ENCODE results near the gene PAWR.

The PAWR gene

GRCh38 chr12:79678306-79678705 is 12.5 kb downstream of the PAWR start:
- no peak for DNase-seq (ENCODE audit: low read depth in 2 of 2)
- no peak for TF ChIP-seq CTCF (IDR thresholded peaks at IDR 0.05; ENCODE audit: low read depth, low read length)
- no peak overlapping the region for H3K4me3 ChIP-seq (replicated peaks in 1 of 2; ENCODE audit: low read depth in 2 of 2, low read length in 2 of 2)

- no peak for TF ChIP-seq CTCF (IDR thresholded peaks at IDR 0.05; ENCODE audit: low read depth, low read length)
- no peak overlapping the region for H3K4me3 ChIP-seq (replicated peaks in 1 of 2; ENCODE audit: low read depth in 2 of 2, low read length in 2 of 2)
- DNase-seq (ENCODE audit: low read depth in 2 of 2): no peak
Measured at GRCh38 chr12:79677672-79678071, 13.1 kb downstream of the PAWR start.

GRCh38 chr12:79676579-79676978 is 14.2 kb downstream of the PAWR start:
- no peak for DNase-seq (ENCODE audit: low read depth in 2 of 2)
- no peak for TF ChIP-seq CTCF (IDR thresholded peaks at IDR 0.05; ENCODE audit: low read depth, low read length)
- no peak overlapping the region for H3K4me3 ChIP-seq (replicated peaks in 1 of 2; ENCODE audit: low read depth in 2 of 2, low read length in 2 of 2)

GRCh38 chr12:79674629-79675028 is 16.1 kb downstream of the PAWR start:
- no peak overlapping the region for H3K4me3 ChIP-seq (replicated peaks in 1 of 2; ENCODE audit: low read depth in 2 of 2, low read length in 2 of 2)
- peak; percentile 38 to 82 for DNase-seq (ENCODE audit: low read depth in 2 of 2)
- no peak for TF ChIP-seq CTCF (IDR thresholded peaks at IDR 0.05; ENCODE audit: low read depth, low read length)

- H3K4me3 ChIP-seq (replicated peaks in 1 of 2; ENCODE audit: low read depth in 2 of 2, low read length in 2 of 2): no peak overlapping the region
- no peak for DNase-seq (ENCODE audit: low read depth in 2 of 2)
- no peak for TF ChIP-seq CTCF (IDR thresholded peaks at IDR 0.05; ENCODE audit: low read depth, low read length)
Measured at GRCh38 chr12:79673354-79673753, 17.4 kb downstream of the PAWR start.

GRCh38 chr12:79668113-79668512 is 22.7 kb downstream of the PAWR start:
- no peak for TF ChIP-seq CTCF (IDR thresholded peaks at IDR 0.05; ENCODE audit: low read depth, low read length)
- no peak overlapping the region for H3K4me3 ChIP-seq (replicated peaks in 1 of 2; ENCODE audit: low read depth in 2 of 2, low read length in 2 of 2)
- DNase-seq (ENCODE audit: low read depth in 2 of 2): no peak

GRCh38 chr12:79665212-79665887 is 25.4 kb downstream of the PAWR start:
- DNase-seq (ENCODE audit: low read depth in 2 of 2): peak in 1 of 2 donors; percentile 43

More at GRCh38 chr12:79665212-79665887, 25.4 kb downstream of the PAWR start:
- no peak for TF ChIP-seq CTCF (IDR thresholded peaks at IDR 0.05; ENCODE audit: low read depth, low read length)
- H3K4me3 ChIP-seq (replicated peaks in 1 of 2; ENCODE audit: low read depth in 2 of 2, low read length in 2 of 2): no peak overlapping the region

Measured in cardiac fibroblast (primary cell).